ENCODE measurements around the gene VEGFA.

GRCh38 chr6:43753570-43754183, 16.3 kb upstream of the VEGFA start:
- TF ChIP-seq POLR2A (IDR thresholded peaks at IDR 0.05; ENCODE audit: low read depth, low read length) (no peak), TAF1 (IDR thresholded peaks at IDR 0.05; ENCODE audit: low read depth, low read length) (no peak), POLR2AphosphoS5 (IDR thresholded peaks at IDR 0.05; ENCODE audit: low read depth, low read length) (no peak), SPI1 (IDR thresholded peaks at IDR 0.05; ENCODE audit: low read depth, low read length) (no peak), PAX5 (IDR thresholded peaks at IDR 0.05; ENCODE audit: insufficient read depth, low read length, severe bottlenecking) (no peak)

Data from GM12891 (cell line).